HEK293T (cell line): ENCODE data around the gene PRADC1.
A peak's percentile ranks its signal among the peaks of the same experiment; 100 is the strongest.

Source experiments
- CTCF ChIA-PET: fragments of 350-600 bp; formaldehyde crosslinking; extraction: SDS; loops from one replicate; lab custom pipeline; 2021; ENCODE audit warnings: antibody characterized with exemption, inconsistent platforms; lab: Yijun Ruan, JAX
- POLR2A ChIA-PET: fragments of 350-600 bp; formaldehyde crosslinking; extraction: SDS; loops from one replicate; lab custom pipeline; 2020; ENCODE audit warnings: antibody characterized with exemption, inconsistent platforms; lab: Yijun Ruan, JAX
- DNase-seq: peaks from one replicate; pipeline ENCODE4 v3.0.0; 2012; ENCODE audit warnings: mixed read lengths; ENCODE audit errors: extremely low spot score
- ARNT ChIP-seq: fragments of 450-650 bp; IDR thresholded peaks from 2 replicates; pipeline ENCODE4 v1.6.1; 2017; ENCODE audit warnings: mild to moderate bottlenecking
- BHLHE40 ChIP-seq: fragments of 450-650 bp; IDR thresholded peaks from 2 replicates; pipeline ENCODE4 v1.6.1; 2016; ENCODE audit warnings: mild to moderate bottlenecking, moderate library complexity, borderline replicate concordance
- CTBP1 ChIP-seq: fragments of 450-650 bp; IDR thresholded peaks from 2 replicates; pipeline ENCODE4 v1.6.1; 2016; ENCODE audit warnings: borderline replicate concordance
- ELF4 ChIP-seq: fragments of 450-650 bp; IDR thresholded peaks from 2 replicates; pipeline ENCODE4 v1.6.1; 2017; ENCODE audit warnings: antibody characterized with exemption
- FOXA1 ChIP-seq: fragments of 450-650 bp; IDR thresholded peaks from 2 replicates; pipeline ENCODE4 v1.6.1; 2016; ENCODE audit warnings: mild to moderate bottlenecking
- FOXK2 ChIP-seq: fragments of 450-650 bp; IDR thresholded peaks from 2 replicates; pipeline ENCODE4 v1.6.1; 2016; ENCODE audit warnings: mild to moderate bottlenecking
- FOXM1 ChIP-seq: fragments of 450-650 bp; IDR thresholded peaks from 2 replicates; pipeline ENCODE4 v1.6.1; 2017; ENCODE audit warnings: mild to moderate bottlenecking, borderline replicate concordance
- HDGF ChIP-seq: fragments of 450-650 bp; IDR thresholded peaks from 2 replicates; pipeline ENCODE4 v1.6.1; 2017; ENCODE audit warnings: antibody characterized with exemption, borderline replicate concordance
- L3MBTL2 ChIP-seq: fragments of 450-650 bp; conservative IDR thresholded peaks from 2 replicates; pipeline ENCODE4 v1.6.1; 2016; ENCODE audit warnings: mild to moderate bottlenecking
- LEF1 ChIP-seq: fragments of 450-650 bp; IDR thresholded peaks from 2 replicates; pipeline ENCODE4 v1.6.1; 2017; ENCODE audit warnings: mild to moderate bottlenecking, borderline replicate concordance
- NFRKB ChIP-seq: fragments of 450-650 bp; IDR thresholded peaks from 2 replicates; pipeline ENCODE4 v1.6.1; 2016; ENCODE audit warnings: mild to moderate bottlenecking, moderate library complexity
- SP1 ChIP-seq: fragments of 450-650 bp; IDR thresholded peaks from 2 replicates; pipeline ENCODE4 v1.6.1; 2017
- SUZ12 ChIP-seq: fragments of 450-650 bp; IDR thresholded peaks from 2 replicates; pipeline ENCODE4 v1.6.1; 2016; ENCODE audit warnings: mild to moderate bottlenecking
- TARDBP ChIP-seq: fragments of 450-650 bp; IDR thresholded peaks from 2 replicates; pipeline ENCODE4 v1.6.1; 2016
- ZNF384 ChIP-seq: fragments of 450-650 bp; IDR thresholded peaks from 2 replicates; pipeline ENCODE4 v1.6.1; 2016
- TF ChIP-seq, protein P1 (sequence below): fragments of 450-650 bp; IDR thresholded peaks from 2 replicates; pipeline ENCODE4 v1.6.1; 2016

The PRADC1 gene

DNA sequence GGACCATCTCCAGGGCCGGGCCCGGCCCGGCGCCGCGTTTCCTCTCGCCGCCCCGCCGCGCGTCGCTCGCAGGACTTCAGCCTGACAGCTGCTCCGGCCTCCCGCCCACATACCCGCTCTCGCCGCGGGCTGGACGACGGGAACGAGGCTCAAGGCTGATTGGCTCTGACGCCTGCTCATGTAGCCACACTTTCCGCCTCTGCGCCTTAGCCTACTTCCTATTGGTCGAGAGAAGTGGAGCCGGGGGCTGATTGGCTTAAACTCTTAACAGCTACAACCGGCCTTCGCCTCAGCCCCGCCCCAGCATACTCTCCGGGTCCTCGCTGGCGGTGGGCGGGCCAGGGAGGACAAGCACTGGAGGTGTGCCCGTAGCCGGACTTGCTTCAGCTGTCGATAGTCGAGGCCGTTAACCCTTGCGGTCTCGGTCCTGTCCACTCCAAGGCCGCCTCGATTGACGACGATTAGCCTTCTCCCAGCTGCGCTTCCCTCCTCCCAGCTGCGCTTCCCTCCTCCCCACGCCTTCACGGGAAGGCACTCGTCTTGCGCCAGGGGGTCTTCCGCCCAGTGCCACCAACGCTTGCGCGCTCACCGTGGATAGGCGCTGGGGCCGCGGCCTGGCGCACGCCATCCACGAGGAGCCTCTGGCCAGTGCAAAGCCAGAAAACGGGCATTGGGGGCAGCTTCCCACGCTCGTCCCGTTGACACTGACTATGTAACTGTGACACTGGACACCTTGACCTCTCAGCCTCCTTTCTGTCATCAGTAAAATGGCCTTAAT is at the start of gene PRADC1:
Gene PRADC1, minus strand, starts transcription at position 86 of the 778 bp plus-strand sequence. Its CDS starts 79 bp downstream, at position 7.
- DNase-seq, result peak; percentile 95
- POLR2A ChIA-PET, result interaction anchor here (0.6 to 3.9 kb wide), 18 partner anchors 8 to 503 kb away, joined by 3 to 53 read pairs (median 4); partner anchors contain the start of genes ALMS1, SMYD5 and TPRKB
- TF ChIP-seq NFRKB (no peak), L3MBTL2 (peak; percentile 85), ARNT (no peak), ZNF384 (no peak), LEF1 (no peak), FOXA1 (no peak), CTBP1 (no peak)
- TF ChIP-seq, protein P1, sequence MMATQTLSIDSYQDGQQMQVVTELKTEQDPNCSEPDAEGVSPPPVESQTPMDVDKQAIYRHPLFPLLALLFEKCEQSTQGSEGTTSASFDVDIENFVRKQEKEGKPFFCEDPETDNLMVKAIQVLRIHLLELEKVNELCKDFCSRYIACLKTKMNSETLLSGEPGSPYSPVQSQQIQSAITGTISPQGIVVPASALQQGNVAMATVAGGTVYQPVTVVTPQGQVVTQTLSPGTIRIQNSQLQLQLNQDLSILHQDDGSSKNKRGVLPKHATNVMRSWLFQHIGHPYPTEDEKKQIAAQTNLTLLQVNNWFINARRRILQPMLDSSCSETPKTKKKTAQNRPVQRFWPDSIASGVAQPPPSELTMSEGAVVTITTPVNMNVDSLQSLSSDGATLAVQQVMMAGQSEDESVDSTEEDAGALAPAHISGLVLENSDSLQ, result peak; percentile 99
- CTCF ChIA-PET, result interaction anchor here (0.5 to 1.6 kb wide), 4 partner anchors 12 to 329 kb away, joined by 3 to 6 read pairs (median 5); partner anchors contain the start of gene SMYD5

DNA sequence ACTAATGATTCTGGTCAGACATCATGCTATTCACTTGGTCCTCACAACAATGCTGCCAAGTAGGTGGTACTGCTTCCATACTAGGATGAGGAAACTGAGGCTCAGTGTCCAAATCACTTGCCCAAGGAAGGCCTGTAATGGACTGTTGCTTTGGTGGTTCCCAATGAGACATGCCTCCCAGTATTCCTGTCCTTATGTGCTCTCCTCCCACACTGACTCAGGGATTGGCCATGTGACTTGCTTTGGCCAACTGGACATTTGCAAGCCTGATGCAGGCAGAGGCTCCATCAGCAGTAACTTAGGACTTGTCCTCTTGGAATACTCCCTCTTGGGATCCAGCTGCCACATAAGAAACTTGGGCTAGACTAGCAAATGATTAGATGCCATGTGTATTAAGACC is 48.2 kb upstream of the PRADC1 start:
- TF ChIP-seq SUZ12 (no peak), LEF1 (no peak), FOXA1 (no peak), ARNT (no peak)
- ChIA-PET CTCF (interaction anchor here (1.7 kb wide), 1 partner anchor 11 kb away, joined by 7 read pairs; no protein-coding TSS in a partner anchor), POLR2A (no interaction called here)
- no peak for DNase-seq

DNA sequence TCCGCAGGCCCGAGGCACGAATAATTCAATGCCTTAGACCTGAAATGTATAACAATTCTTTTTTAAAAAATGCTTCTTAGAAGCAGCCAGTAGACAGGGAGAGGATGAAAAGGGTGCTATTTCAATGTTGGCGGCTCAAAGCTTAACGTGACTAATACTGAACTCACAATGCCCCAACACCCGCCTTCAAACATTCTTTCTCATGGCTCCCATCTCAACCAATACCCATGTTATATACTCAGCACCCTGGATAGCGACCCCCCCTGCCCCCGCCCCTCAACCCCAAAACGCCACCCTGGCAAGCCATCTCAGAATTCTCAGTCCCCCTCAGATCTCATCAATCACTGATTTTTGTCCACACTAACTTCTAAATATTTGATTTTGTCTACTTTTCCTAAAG is 46.8 kb upstream of the PRADC1 start:
- TF ChIP-seq BHLHE40 (no peak), FOXK2 (no peak), NFRKB (no peak)
- no peak for DNase-seq
- CTCF ChIA-PET, result interaction anchor here (1.7 kb wide), 1 partner anchor 12 kb away, joined by 7 read pairs; no protein-coding TSS in a partner anchor
- POLR2A ChIA-PET, result interaction anchor here (0.8 kb wide), 1 partner anchor 15 kb away, joined by 3 read pairs; no protein-coding TSS in a partner anchor

DNA sequence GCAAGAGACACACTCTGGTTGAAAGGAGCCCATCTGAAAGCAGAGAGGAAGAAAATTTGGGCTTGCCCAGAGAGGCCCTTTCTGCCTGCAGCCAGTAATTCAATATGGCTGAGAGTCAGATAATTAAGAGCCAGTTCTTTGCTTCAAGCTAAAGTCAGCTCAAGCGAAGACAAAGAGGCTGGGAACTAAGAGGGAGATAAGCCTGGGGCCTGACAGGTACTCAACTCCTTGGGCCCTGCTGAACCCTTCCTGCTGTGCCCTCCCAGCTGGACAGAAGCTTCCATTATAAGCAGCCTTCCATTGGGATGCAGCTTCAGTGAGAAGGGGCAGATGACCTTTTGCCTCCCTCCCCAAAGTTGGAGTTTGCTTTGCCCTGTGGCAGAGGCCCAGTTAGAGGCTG is 39.2 kb upstream of the PRADC1 start:
- no peak for DNase-seq
- CTCF ChIA-PET, result no interaction called here
- TF ChIP-seq BHLHE40, result no peak
- TF ChIP-seq FOXK2, result no peak
- TF ChIP-seq FOXA1, result no peak
- TF ChIP-seq, protein P1, result no peak
- no peak for TF ChIP-seq ARNT
- no peak for TF ChIP-seq L3MBTL2
- TF ChIP-seq ZNF384, result no peak
- no peak for TF ChIP-seq NFRKB
- no peak for TF ChIP-seq HDGF
- TF ChIP-seq TARDBP, result no peak
- no peak for TF ChIP-seq SUZ12
- no peak for TF ChIP-seq CTBP1
- no peak for TF ChIP-seq FOXM1
- no peak for TF ChIP-seq LEF1
- POLR2A ChIA-PET, result interaction anchor here (1.1 kb wide), 1 partner anchor 36 kb away, joined by 3 read pairs; no protein-coding TSS in a partner anchor

DNA sequence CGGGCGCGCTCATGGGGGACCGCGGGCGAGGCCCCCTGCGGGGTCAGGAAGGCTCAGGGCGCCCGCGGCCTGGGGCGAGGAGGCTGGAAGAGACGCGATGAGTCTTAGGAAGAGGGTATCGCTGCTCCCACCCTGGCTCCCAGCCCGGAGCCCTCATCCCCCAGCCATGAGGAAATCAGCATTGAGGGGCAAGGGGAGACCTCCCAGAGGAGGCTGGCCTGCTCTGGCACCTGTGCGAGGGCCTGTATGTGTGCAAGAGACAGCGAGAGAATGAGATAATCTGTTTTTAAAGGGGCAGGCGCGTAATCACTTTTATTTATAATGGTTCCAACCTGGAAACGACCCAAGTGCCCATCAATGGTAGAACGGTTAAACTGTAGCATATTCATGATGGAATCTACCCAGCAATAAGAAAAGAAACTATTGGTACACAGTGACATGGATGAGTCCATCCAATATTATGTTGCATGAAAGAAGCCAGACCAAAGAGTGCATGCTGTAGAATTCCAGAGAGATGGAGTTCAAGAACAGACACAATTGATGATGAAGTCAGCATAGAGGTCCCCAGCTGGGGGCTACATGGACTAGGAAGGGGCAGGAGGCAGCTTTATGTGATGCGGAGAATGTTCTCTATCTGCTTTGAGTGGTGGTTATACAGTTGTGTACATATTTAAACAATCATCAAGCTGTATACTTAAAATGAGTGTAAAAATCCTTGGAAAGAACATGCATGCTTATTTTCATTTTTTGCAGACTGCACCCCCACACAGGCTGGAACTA is 36.8 kb upstream of the PRADC1 start:
- POLR2A ChIA-PET, result no interaction called here
- CTCF ChIA-PET, result no interaction called here
- DNase-seq, result no peak
- no peak for TF ChIP-seq SP1
- TF ChIP-seq CTBP1, result no peak
- no peak for TF ChIP-seq ARNT
- no peak for TF ChIP-seq FOXM1
- TF ChIP-seq FOXK2, result no peak
- TF ChIP-seq FOXA1, result no peak

DNA sequence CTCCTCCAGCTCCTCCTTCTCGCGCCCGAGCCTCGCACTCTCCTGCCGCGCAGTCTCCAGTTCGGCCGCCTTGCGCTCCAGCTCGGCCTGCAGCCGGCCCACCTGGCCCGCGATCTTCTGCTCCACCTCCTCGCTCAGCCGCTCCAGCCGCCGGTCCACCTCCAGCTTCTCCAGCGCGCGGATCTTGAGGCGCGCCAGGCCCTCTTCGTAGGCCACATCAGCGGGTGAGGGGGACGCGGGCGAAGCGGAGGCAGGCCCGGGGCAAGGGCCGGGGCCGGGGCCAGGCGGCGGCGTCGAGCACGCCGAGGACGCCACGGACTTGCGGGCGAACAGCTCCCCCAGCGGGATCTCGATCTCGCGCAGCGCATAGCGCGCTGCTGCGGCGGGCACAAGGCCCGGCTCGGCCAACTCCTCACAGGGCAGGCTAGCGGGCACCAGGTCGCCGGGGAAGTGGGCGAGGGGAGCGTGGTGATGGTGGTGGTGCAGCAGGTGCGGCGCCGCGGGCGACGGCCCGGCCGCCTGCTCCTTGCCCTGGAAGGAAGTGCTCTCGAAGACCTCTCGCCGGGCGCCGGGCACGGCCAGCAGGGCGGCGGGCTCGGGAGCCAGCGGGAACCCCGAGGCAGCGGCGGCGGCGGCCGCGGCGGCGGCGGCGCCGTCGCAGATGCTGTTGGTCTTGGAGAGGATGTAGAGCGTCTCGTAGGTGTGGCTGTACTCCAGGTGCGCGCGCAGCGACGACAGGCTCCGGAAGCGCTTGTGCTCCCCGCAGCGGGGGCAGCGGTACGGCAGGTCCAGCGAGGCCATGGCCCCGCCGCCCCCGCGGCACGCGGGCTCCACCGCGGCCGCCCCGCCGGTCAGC is 36.0 kb upstream of the PRADC1 start:
- CTCF ChIA-PET, result no interaction called here
- no peak for TF ChIP-seq ZNF384
- TF ChIP-seq FOXA1, result no peak
- TF ChIP-seq CTBP1, result no peak
- TF ChIP-seq ELF4, result no peak
- no peak for TF ChIP-seq SUZ12
- TF ChIP-seq FOXM1, result no peak
- no peak for TF ChIP-seq ARNT
- no peak for TF ChIP-seq BHLHE40
- no peak for TF ChIP-seq TARDBP
- no peak for TF ChIP-seq L3MBTL2
- TF ChIP-seq FOXK2, result no peak
- no peak for TF ChIP-seq LEF1
- TF ChIP-seq, protein P1, result no peak
- no peak for TF ChIP-seq HDGF
- TF ChIP-seq NFRKB, result no peak
- TF ChIP-seq SP1, result no peak
- DNase-seq, result peak; percentile 33
- POLR2A ChIA-PET, result interaction anchor here (0.9 kb wide), 1 partner anchor 36 kb away, joined by 3 read pairs; the partner anchor contains the start of genes CCT7 and PRADC1
